NOMO-1 (cell line): ENCODE measurements around the gene GAK.

Source experiments
- DNase-seq, 2 experiments: peaks; one replicate each; lab custom pipeline; 2025; ENCODE audit not compliant: unreplicated experiment in 2 of 2; lab: John Stamatoyannopoulos, UW

Gene GAK

GRCh38 chr4:874971-875817 is 56.9 kb downstream of the GAK start:
- no peak for DNase-seq

- no peak for DNase-seq
These were observed 58.1 kb downstream of the GAK start for GRCh38 chr4:874056-874455.

DNA sequence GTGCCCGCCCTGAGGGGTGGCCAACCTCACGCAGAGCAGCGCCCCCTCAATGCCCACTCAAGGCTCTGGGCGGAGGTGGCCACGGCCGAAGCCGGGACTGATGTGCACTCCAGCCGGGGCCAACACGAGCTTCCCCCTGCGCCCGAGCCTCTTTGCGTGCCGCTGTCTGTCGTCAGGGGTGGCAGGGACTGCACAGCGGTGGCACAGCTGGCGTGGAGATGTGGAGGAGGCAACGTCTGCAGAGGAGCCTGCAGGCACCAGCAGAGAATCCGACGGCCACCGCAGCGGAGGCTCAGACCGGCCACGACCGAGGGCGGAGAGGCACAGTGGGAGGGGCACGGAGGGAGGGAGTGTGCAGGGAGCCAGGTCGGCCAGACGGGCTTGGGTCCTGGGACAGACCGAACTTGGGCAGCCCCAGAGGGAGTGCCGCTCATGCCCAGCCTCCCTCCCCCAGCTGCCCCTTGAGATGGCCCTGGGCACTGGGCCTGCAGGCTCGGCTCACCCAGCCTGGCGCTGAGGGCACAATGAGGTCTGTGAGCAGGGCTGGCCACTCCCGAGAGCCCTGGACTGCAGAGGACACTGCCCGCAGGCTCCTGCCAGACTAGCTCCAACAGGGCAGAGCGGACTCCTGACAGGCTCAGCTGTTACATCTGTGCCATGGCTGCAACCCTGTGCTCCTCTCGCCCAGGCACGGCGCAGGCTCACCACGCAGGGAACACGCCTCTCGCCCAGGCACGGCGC is 59.7 kb downstream of the GAK start:
- no peak for DNase-seq

GRCh38 chr4:871484-871883 is 60.6 kb downstream of the GAK start:
- DNase-seq: no peak

GRCh38 chr4:870951-871350 is 61.2 kb downstream of the GAK start:
- DNase-seq: no peak

DNA sequence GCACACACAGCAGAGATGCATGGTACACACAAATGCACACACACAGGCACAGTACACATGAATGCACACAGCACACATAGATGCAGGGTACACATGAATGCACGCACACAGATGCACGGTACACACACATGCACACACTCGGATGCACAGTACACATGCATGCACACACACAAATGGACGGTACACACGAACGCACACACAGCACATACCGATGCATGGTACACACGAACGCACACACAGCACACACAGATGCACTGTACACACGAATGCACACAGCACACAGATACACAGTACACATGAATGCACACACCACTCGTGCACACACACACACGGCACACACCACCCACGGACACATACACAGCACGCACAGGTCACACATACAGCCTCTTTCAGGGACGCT is 62.3 kb downstream of the GAK start:
- no peak for DNase-seq

- DNase-seq: no peak
These were observed 63.7 kb downstream of the GAK start for GRCh38 chr4:868421-868820.

GRCh38 chr4:867526-868250 is 64.4 kb downstream of the GAK start:
- no peak for DNase-seq

DNA sequence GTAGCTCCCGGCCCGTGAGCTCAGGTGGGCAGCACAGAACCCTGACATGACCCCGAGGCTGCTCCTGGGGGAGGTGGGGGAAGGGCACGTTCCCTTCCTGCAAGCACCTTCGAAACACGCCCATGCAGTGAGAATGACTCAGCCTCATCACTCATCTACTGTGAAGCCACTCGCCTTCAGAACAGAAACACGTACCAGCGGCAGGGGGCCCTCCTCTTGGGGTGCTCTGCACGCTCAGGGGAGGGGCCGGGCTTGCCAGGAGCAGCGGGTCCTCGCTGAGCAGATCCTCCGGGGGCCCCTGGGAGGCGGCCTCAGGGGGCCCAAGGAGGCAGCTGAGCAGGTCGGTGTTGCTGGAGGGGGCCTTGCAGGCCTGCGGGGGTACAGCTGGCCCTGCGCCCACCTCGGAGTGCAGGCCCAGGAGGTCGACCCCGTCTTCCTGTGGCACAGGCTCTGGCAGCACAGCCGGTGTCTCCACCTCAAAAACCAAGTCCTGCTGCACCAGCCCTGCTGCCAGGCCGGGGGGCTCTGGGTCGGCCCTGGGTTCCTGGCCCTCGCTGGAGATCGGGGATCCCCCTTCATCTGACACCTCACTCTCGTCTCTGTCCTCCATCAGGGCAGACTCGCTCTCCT is 65.2 kb downstream of the GAK start:
- no peak for DNase-seq

- no peak for DNase-seq
These were observed 65.9 kb downstream of the GAK start for GRCh38 chr4:866068-866760.

GRCh38 chr4:865572-865971 is 66.5 kb downstream of the GAK start:
- no peak for DNase-seq

- no peak for DNase-seq
These were observed 67.0 kb downstream of the GAK start for GRCh38 chr4:865121-865465.

DNA sequence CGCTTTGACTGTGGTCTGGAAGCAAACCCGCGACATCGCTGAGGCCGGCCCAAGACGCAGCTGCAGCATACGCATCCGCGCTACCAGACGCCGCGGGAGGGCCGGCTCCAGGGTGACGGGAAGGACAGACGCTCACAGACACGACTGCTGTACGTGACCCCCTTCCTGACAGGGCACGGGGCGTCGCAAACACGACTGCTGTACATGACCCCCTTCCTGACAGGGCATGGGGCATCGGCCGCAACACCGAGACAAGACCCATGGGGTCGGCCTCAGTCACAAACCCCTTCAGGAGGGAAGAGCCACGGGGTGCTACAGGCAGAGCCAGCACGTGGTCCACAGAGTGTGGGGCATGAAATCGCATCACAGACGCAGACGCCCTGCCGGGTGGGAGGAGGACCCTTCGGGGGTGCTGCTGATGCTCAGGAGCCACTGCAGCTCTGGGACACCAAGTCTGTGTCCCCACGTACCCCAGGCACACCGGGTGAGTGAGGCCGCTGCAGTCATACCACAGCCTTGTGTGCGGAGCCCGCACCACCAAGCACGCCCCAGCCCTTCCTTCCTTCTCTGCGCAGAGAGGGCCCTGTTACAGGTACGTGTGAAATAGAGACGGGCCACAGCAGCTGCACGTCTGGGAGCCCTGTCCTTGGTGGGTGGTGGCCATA is 67.5 kb downstream of the GAK start:
- DNase-seq: no peak

- no peak for DNase-seq
These were observed 71.6 kb downstream of the GAK start for GRCh38 chr4:860561-860960.

- DNase-seq: no peak
These were observed 72.6 kb downstream of the GAK start for GRCh38 chr4:859496-859895.

DNA sequence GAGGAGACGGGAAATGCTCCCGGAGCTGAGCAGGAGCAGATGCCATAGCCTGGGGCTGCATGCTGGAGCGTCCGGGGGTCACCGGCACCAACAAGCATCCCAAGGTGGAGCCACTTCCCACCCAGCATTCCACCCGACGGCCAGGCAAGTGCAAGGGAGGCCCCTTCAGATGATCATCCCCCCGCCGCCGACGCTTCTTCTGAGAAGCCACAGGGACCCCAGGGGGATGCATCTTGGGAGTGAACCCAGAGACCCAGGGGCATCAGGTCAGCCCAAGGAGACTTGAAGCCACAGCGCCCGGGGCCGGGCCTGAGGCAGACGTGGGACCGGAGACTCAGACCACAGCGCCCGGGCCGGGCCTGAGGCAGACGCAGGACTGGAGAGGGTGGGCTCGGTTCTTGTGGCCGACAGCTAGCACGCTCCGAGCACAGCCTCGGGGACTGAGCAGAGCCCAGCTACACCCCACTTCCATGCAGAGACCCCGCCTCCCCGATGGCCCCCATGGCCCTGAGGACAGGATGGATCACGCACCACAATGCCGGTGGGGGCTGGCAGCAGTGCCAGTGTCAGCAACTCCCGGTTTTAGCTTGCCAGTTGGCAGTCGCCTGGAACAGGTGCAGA is 73.2 kb downstream of the GAK start:
- DNase-seq: no peak

GRCh38 chr4:858041-858481 is 74.1 kb downstream of the GAK start:
- no peak for DNase-seq

- no peak for DNase-seq
These were observed 74.7 kb downstream of the GAK start for GRCh38 chr4:857461-857860.

- no peak for DNase-seq
These were observed 75.8 kb downstream of the GAK start for GRCh38 chr4:856225-856901.
